Activated CD8-positive, alpha-beta T cell treated with anti-CD3 and anti-CD28 coated beads, Interleukin-2, amount 10 ng/mL, durations not matched to agents 7 days and 5 days (primary cell): Measurements from ENCODE around the gene GPX4. TPM values are rescaled to one million over a fixed set of nuclear protein-coding genes. Genes with fewer than 3 reads are reported as not detected.

Source experiments
- ATAC-seq: fragments of 150-1000 bp; cut with Tn5 transposase; one replicate; pipeline ENCODE4 v1.10.0; 2021; ENCODE audit warnings: moderate library complexity
- CTCF ChIA-PET: fragments of 350-600 bp; sonication (Branson Sonifier 250); formaldehyde crosslinking; loops from one replicate; lab custom pipeline; 2021; ENCODE audit warnings: antibody characterized with exemption; lab: Charles Lee
- POLR2A ChIA-PET: fragments of 350-600 bp; sonication (Branson Sonifier 250); formaldehyde crosslinking; loops from one replicate; lab custom pipeline; 2021; ENCODE audit warnings: antibody characterized with exemption; lab: Charles Lee
- DNase-seq: peaks from one replicate; pipeline ENCODE4 v3.0.0-alpha.2; 2020
- H3K27ac Mint-ChIP-seq: one replicate; pipeline ENCODE4 v1.8.0; 2021; ENCODE audit warnings: mild to moderate bottlenecking, mixed read lengths
- H3K27me3 Mint-ChIP-seq: one replicate; pipeline ENCODE4 v1.8.0; 2021; ENCODE audit warnings: low read depth, mixed read lengths
- H3K36me3 Mint-ChIP-seq: one replicate; pipeline ENCODE4 v1.8.0; 2021; ENCODE audit warnings: low read depth, mixed read lengths
- H3K4me1 Mint-ChIP-seq: one replicate; pipeline ENCODE4 v1.8.0; 2021; ENCODE audit warnings: low read depth, mixed read lengths
- H3K4me3 Mint-ChIP-seq: one replicate; pipeline ENCODE4 v1.8.0; 2021; ENCODE audit warnings: mild to moderate bottlenecking, mixed read lengths
- H3K9me3 Mint-ChIP-seq: one replicate; pipeline ENCODE4 v1.8.0; 2022; ENCODE audit warnings: mixed read lengths; ENCODE audit not compliant: insufficient read depth
- total RNA-seq, 2 experiments: library from RNA; stranded (reverse); gene quantifications; one replicate each; pipeline ENCODE4 v1.2.3, GENCODE V29; 2021

Gene GPX4
- total RNA-seq, 2 experiments from 2014 or later, result 174 to 177 TPM

GRCh38 chr19:1140272-1141027 is 36.7 kb downstream of the GPX4 start:
- no peaks in the 10 kb centered on the region for H3K27me3 Mint-ChIP-seq
- H3K4me1 Mint-ChIP-seq, result peaks cover 6% of the 10 kb centered on the region
- DNase-seq (no peak), ATAC-seq (no peak)
- no peaks in the 10 kb centered on the region for H3K9me3 Mint-ChIP-seq
- ChIA-PET POLR2A (no interaction called here), CTCF (interaction anchor here (0.9 kb wide), 1 partner anchor 52 kb away, joined by 3 read pairs; no protein-coding TSS in a partner anchor)
- no peak overlapping the region for H3K4me3 Mint-ChIP-seq
- H3K27ac Mint-ChIP-seq, result no peak overlapping the region
- peaks cover 37% of the 10 kb centered on the region for H3K36me3 Mint-ChIP-seq

GRCh38 chr19:1141944-1142343 is 38.1 kb downstream of the GPX4 start:
- H3K4me3 Mint-ChIP-seq, result no peak overlapping the region
- H3K9me3 Mint-ChIP-seq, result no peaks in the 10 kb centered on the region
- ChIA-PET CTCF (no interaction called here), POLR2A (no interaction called here)
- ATAC-seq (no peak), DNase-seq (no peak)
- no peaks in the 10 kb centered on the region for H3K27me3 Mint-ChIP-seq
- H3K36me3 Mint-ChIP-seq, result peaks cover 39% of the 10 kb centered on the region
- H3K27ac Mint-ChIP-seq, result no peak overlapping the region
- H3K4me1 Mint-ChIP-seq, result peaks cover 3% of the 10 kb centered on the region

- ATAC-seq (no peak), DNase-seq (no peak)
- Mint-ChIP-seq H3K36me3 (peaks cover 39% of the 10 kb centered on the region), H3K27me3 (no peaks in the 10 kb centered on the region), H3K27ac (no peak overlapping the region), H3K9me3 (no peaks in the 10 kb centered on the region), H3K4me3 (no peak overlapping the region), H3K4me1 (peaks cover 3% of the 10 kb centered on the region)
- ChIA-PET CTCF (no interaction called here), POLR2A (no interaction called here)
Measured at GRCh38 chr19:1143828-1144399, 40.1 kb downstream of the GPX4 start.

GRCh38 chr19:1144741-1145140 is 40.9 kb downstream of the GPX4 start:
- no peak for ATAC-seq
- Mint-ChIP-seq H3K4me1 (peaks cover 3% of the 10 kb centered on the region), H3K4me3 (no peak overlapping the region), H3K9me3 (no peaks in the 10 kb centered on the region), H3K27ac (no peak overlapping the region), H3K27me3 (no peaks in the 10 kb centered on the region), H3K36me3 (peaks cover 33% of the 10 kb centered on the region)
- DNase-seq, result no peak
- ChIA-PET POLR2A (no interaction called here), CTCF (no interaction called here)

GRCh38 chr19:1145635-1146411 is 42.0 kb downstream of the GPX4 start:
- H3K27ac Mint-ChIP-seq, result no peak overlapping the region
- peaks cover 3% of the 10 kb centered on the region for H3K4me1 Mint-ChIP-seq
- peaks cover 29% of the 10 kb centered on the region for H3K36me3 Mint-ChIP-seq
- H3K27me3 Mint-ChIP-seq, result no peaks in the 10 kb centered on the region
- no peak overlapping the region for H3K4me3 Mint-ChIP-seq
- H3K9me3 Mint-ChIP-seq, result no peaks in the 10 kb centered on the region
- POLR2A ChIA-PET, result interaction anchor here (0.5 kb wide), 1 partner anchor 12 kb away, joined by 3 read pairs; no protein-coding TSS in a partner anchor
- ATAC-seq (no peak), DNase-seq (no peak)
- CTCF ChIA-PET, result no interaction called here

GRCh38 chr19:1146412-1146699 is 42.6 kb downstream of the GPX4 start:
- ChIA-PET POLR2A (no interaction called here), CTCF (no interaction called here)
- H3K4me3 Mint-ChIP-seq, result no peak overlapping the region
- H3K36me3 Mint-ChIP-seq, result peaks cover 30% of the 10 kb centered on the region
- no peaks in the 10 kb centered on the region for H3K9me3 Mint-ChIP-seq
- ATAC-seq (no peak), DNase-seq (no peak)
- no peaks in the 10 kb centered on the region for H3K27me3 Mint-ChIP-seq
- H3K4me1 Mint-ChIP-seq, result peaks cover 3% of the 10 kb centered on the region
- H3K27ac Mint-ChIP-seq, result no peak overlapping the region

- no peaks in the 10 kb centered on the region for H3K9me3 Mint-ChIP-seq
- DNase-seq (no peak), ATAC-seq (no peak)
- no peaks in the 10 kb centered on the region for H3K27me3 Mint-ChIP-seq
- no peak overlapping the region for H3K27ac Mint-ChIP-seq
- POLR2A ChIA-PET, result no interaction called here
- peaks cover 3% of the 10 kb centered on the region for H3K4me1 Mint-ChIP-seq
- H3K4me3 Mint-ChIP-seq, result no peak overlapping the region
- CTCF ChIA-PET, result no interaction called here
- peaks cover 31% of the 10 kb centered on the region for H3K36me3 Mint-ChIP-seq
Measured at GRCh38 chr19:1146858-1147780, 43.3 kb downstream of the GPX4 start.

- CTCF ChIA-PET, result no interaction called here
- no peak overlapping the region for H3K27ac Mint-ChIP-seq
- ATAC-seq, result no peak
- H3K36me3 Mint-ChIP-seq, result peaks cover 29% of the 10 kb centered on the region
- peaks cover 3% of the 10 kb centered on the region for H3K4me1 Mint-ChIP-seq
- H3K27me3 Mint-ChIP-seq, result no peaks in the 10 kb centered on the region
- DNase-seq, result no peak
- H3K4me3 Mint-ChIP-seq, result no peak overlapping the region
- no peaks in the 10 kb centered on the region for H3K9me3 Mint-ChIP-seq
- POLR2A ChIA-PET, result no interaction called here
Measured at GRCh38 chr19:1147934-1148549, 44.2 kb downstream of the GPX4 start.

- no peaks in the 10 kb centered on the region for H3K27me3 Mint-ChIP-seq
- ChIA-PET POLR2A (no interaction called here), CTCF (no interaction called here)
- H3K4me3 Mint-ChIP-seq, result no peak overlapping the region
- no peak overlapping the region for H3K27ac Mint-ChIP-seq
- ATAC-seq, result no peak
- H3K9me3 Mint-ChIP-seq, result no peaks in the 10 kb centered on the region
- no peak for DNase-seq
- peaks cover 16% of the 10 kb centered on the region for H3K36me3 Mint-ChIP-seq
- peaks cover 3% of the 10 kb centered on the region for H3K4me1 Mint-ChIP-seq
Measured at GRCh38 chr19:1149259-1150045, 45.7 kb downstream of the GPX4 start.

- ChIA-PET CTCF (no interaction called here), POLR2A (interaction anchor here (0.7 kb wide), 1 partner anchor 20 kb away, joined by 3 read pairs; no protein-coding TSS in a partner anchor)
- DNase-seq, result no peak
- H3K4me1 Mint-ChIP-seq, result no peaks in the 10 kb centered on the region
- no peaks in the 10 kb centered on the region for H3K9me3 Mint-ChIP-seq
- no peak overlapping the region for H3K27ac Mint-ChIP-seq
- peaks cover 11% of the 10 kb centered on the region for H3K36me3 Mint-ChIP-seq
- H3K4me3 Mint-ChIP-seq, result no peak overlapping the region
- no peaks in the 10 kb centered on the region for H3K27me3 Mint-ChIP-seq
- ATAC-seq, result no peak
Measured at GRCh38 chr19:1150333-1151036, 46.7 kb downstream of the GPX4 start.
